Measurements from ENCODE around the gene GREB1.

Gene GREB1, protein sequence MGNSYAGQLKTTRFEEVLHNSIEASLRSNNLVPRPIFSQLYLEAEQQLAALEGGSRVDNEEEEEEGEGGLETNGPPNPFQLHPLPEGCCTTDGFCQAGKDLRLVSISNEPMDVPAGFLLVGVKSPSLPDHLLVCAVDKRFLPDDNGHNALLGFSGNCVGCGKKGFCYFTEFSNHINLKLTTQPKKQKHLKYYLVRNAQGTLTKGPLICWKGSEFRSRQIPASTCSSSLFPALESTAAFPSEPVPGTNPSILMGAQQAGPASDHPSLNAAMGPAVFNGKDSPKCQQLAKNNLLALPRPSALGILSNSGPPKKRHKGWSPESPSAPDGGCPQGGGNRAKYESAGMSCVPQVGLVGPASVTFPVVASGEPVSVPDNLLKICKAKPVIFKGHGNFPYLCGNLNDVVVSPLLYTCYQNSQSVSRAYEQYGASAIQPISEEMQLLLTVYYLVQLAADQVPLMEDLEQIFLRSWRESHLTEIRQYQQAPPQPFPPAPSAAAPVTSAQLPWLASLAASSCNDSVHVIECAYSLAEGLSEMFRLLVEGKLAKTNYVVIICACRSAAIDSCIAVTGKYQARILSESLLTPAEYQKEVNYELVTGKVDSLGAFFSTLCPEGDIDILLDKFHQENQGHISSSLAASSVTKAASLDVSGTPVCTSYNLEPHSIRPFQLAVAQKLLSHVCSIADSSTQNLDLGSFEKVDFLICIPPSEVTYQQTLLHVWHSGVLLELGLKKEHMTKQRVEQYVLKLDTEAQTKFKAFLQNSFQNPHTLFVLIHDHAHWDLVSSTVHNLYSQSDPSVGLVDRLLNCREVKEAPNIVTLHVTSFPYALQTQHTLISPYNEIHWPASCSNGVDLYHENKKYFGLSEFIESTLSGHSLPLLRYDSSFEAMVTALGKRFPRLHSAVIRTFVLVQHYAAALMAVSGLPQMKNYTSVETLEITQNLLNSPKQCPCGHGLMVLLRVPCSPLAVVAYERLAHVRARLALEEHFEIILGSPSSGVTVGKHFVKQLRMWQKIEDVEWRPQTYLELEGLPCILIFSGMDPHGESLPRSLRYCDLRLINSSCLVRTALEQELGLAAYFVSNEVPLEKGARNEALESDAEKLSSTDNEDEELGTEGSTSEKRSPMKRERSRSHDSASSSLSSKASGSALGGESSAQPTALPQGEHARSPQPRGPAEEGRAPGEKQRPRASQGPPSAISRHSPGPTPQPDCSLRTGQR (N-terminal part only)

DNA sequence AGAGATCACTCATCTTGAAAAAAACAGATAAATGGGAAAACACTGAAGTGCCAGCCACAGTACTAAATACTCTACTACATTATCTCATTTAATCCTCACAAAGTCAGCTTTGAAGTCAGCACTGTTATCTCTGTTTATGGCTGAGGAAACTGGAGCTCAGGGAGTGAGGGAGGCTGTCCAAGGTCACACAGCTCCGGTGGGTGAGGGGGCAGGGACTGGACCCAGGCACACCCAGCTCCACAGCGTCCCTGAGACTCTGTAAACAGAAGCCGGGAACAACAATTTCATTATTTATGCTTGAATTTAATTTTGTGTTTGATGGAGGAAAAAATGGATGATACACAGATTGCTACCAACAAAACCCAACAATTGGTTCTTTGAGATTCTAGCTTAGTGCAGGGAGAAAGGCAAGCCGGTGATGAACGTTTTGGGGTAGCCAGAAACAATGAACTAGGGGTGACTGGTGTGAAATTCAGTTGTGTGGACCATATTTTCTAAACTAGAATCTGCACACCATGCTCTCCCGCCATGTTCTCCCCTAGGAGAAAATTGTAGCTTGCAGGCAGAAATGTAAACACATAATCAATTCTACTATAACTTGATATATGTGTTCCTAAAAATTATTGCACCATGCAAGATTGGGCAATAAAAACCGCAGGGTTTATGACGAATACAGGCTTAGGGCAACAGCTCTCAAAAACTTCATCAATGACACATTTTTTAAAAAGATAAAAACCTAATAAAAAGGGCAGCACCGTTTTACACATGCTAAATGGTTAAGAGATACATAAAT, at the start of gene GREB1:
GREB1 (plus strand) TSS at position 768 of the 793 bp plus-strand sequence. CDS start 22,570 bp downstream, outside the sequence.
- no peaks in the 10 kb centered on the region for H3K9me3 Mint-ChIP-seq (ENCODE audit: low read depth)
- no peaks in the 10 kb centered on the region for H3K36me3 Mint-ChIP-seq
- H3K4me3 Mint-ChIP-seq: no peak within 1 kb of the TSS
- H3K27ac Mint-ChIP-seq: no peak within 1 kb of the TSS
- no peaks in the 10 kb centered on the region for H3K4me1 Mint-ChIP-seq (ENCODE audit: low read depth)
- H3K27me3 Mint-ChIP-seq: peaks cover 11% of the 10 kb centered on the region

DNA sequence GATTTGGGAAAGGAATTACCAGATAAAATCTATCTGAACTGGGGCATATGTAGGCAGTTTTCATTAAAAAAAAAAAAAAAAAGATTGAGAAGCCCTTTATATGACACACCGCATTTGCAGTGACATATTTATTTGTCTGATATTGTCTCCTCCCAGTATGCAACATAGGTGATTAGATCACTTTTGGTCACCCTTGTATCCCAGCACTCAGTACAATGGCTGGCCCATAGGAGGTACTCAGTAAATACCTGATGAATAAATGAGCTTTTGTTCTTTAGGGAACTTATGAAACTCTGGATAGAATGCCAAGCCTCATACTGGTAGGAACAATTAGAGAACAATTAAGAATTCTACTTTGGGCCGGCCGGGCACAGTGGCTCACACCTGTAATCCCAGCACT, 45.0 kb upstream of the GREB1 start:
- H3K4me3 Mint-ChIP-seq: no peak overlapping the region
- no peaks in the 10 kb centered on the region for H3K4me1 Mint-ChIP-seq (ENCODE audit: low read depth)
- peaks cover 5% of the 10 kb centered on the region for H3K9me3 Mint-ChIP-seq (ENCODE audit: low read depth)
- H3K27me3 Mint-ChIP-seq: peaks cover 21% of the 10 kb centered on the region
- no peak overlapping the region for H3K27ac Mint-ChIP-seq
- peaks cover 3% of the 10 kb centered on the region for H3K36me3 Mint-ChIP-seq

DNA sequence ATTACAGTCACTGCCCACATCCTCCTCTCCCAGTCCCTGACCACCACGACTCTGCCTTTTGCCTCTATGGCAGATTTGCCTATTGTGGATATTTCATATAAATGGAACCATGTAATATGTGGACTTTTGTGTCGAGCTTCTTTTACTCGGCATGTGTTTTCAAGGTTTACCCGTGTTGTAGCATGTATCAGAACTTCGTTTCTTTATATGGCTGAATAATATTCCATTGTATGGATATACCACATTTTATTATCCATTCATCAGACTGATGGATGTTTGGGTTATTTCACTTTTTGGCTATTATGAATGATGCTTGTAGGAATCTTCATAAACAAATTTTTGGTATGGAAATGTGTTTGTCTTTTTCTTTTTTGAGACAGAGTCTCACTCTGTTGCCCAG, 43.7 kb upstream of the GREB1 start:
- Mint-ChIP-seq H3K4me3 (no peak overlapping the region), H3K27ac (no peak overlapping the region), H3K9me3 (ENCODE audit: low read depth) (peaks cover 5% of the 10 kb centered on the region), H3K4me1 (ENCODE audit: low read depth) (no peaks in the 10 kb centered on the region), H3K36me3 (peaks cover 3% of the 10 kb centered on the region), H3K27me3 (peaks cover 16% of the 10 kb centered on the region)

DNA sequence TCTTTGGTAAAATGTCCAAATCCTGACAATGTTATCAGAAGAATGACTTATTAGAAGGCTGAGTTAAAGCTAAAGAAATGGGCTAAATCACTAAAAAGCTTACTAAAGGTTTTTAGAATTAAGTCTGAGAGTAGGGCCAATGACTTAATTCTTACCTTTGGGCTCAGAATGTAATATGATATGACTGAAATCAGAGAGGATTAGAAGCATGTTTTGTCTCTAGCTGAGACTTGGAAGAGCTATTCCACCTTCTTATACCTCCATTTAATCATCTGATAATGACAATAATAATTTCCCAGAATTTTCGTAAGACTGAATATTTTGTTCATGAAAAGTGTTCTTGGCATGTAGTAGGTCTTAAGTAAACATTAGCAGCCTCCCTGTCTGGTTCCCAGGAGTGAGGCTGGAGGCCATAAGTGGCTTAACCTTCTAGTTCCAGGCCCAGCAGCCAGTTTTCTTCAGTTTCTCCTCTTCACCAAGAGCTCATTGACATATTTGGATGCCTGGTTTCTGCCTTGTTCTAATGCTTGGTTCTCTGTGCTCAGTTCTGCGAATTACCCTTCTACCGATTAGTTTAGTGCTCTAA, 42.4 kb upstream of the GREB1 start:
- H3K4me1 Mint-ChIP-seq (ENCODE audit: low read depth): no peaks in the 10 kb centered on the region
- no peak overlapping the region for H3K27ac Mint-ChIP-seq
- H3K4me3 Mint-ChIP-seq: no peak overlapping the region
- H3K9me3 Mint-ChIP-seq (ENCODE audit: low read depth): peaks cover 5% of the 10 kb centered on the region
- H3K36me3 Mint-ChIP-seq: peaks cover 3% of the 10 kb centered on the region
- peaks cover 9% of the 10 kb centered on the region for H3K27me3 Mint-ChIP-seq

DNA sequence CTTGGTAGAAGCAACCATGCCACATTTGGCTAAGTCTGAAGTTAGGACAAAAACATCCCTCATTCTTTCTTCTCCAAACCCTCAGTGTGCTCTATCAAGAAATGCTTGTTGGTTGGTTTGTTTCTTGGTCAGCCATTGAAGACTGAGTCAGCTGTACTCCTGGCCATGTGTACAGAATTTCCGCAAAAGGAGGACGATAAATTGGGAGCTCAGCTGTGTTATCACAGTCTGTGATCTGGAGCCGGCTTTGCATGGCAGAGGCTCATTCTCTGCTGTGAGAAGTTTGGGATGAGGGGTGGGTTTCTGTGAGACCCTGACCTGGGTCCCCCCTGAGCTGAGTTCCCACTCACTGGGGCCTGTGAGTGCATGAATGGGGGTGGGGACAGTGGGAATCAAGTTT, 41.6 kb upstream of the GREB1 start:
- peaks cover 5% of the 10 kb centered on the region for H3K9me3 Mint-ChIP-seq (ENCODE audit: low read depth)
- H3K36me3 Mint-ChIP-seq: peaks cover 3% of the 10 kb centered on the region
- peaks cover 6% of the 10 kb centered on the region for H3K27me3 Mint-ChIP-seq
- no peak overlapping the region for H3K4me3 Mint-ChIP-seq
- H3K4me1 Mint-ChIP-seq (ENCODE audit: low read depth): no peaks in the 10 kb centered on the region
- H3K27ac Mint-ChIP-seq: no peak overlapping the region

DNA sequence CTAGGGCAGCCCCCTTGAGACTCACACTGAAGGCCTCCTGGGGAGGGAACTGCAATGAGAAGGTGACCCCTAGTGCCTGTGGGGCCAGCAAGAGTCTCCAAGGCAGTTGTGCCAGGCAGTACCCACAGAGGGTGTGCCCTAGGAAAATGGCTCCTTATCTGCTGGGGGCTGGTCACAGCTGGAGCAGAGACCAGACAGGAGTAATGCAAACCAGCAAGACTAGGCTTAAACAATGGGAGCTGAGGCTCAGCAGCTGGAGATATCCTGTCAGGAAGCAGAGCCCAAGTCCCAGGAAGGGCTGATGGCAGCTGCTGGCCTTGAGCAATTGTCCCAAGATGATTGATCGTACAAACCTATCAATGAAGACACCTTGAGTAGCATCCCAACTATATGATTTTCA, 41.1 kb upstream of the GREB1 start:
- peaks cover 3% of the 10 kb centered on the region for H3K36me3 Mint-ChIP-seq
- no peaks in the 10 kb centered on the region for H3K4me1 Mint-ChIP-seq (ENCODE audit: low read depth)
- peaks cover 5% of the 10 kb centered on the region for H3K27me3 Mint-ChIP-seq
- no peak overlapping the region for H3K4me3 Mint-ChIP-seq
- peaks cover 5% of the 10 kb centered on the region for H3K9me3 Mint-ChIP-seq (ENCODE audit: low read depth)
- no peak overlapping the region for H3K27ac Mint-ChIP-seq

DNA sequence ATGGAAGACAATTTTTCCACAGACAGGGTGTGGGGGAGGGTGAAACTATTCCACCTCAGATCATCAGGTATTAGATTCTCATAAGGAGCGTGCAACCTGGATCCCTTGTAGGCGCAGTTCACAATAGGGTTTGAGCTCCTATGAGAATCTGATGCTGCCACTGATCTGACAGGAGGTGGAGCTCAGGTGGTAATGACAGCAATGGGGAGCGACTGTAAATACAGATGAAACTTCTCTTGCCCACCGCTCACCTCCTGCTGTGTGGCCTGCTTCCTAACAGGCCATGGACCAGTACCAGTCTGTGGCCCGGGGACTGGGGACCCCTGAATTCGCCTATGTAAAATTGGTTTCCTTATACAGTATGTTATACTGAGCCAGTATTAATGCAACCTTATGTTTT, 40.6 kb upstream of the GREB1 start:
- Mint-ChIP-seq H3K4me3 (no peak overlapping the region), H3K27me3 (peaks cover 5% of the 10 kb centered on the region), H3K27ac (no peak overlapping the region)

DNA sequence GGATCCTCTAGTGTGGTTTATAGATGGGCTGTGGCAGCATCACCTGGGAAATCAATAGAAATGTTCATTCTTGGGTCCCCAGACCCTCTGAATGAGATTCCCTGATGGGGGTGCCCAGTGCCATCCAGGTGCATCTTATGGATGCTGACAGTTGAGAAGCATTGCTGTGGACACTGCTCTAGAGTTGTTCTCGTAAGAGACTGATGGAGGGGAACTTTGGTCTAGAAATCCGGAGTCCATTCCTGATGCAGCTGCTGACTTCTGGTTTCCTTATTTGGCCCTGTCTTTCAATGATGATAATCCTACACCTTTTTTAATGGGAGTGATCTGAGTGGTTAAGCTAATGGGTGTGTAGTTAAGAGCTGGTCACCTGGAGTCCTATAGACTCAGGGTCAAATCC, 39.5 kb upstream of the GREB1 start:
- Mint-ChIP-seq H3K9me3 (ENCODE audit: low read depth) (peaks cover 5% of the 10 kb centered on the region), H3K4me3 (no peak overlapping the region), H3K27ac (no peak overlapping the region), H3K4me1 (ENCODE audit: low read depth) (no peaks in the 10 kb centered on the region), H3K36me3 (peaks cover 3% of the 10 kb centered on the region), H3K27me3 (peaks cover 5% of the 10 kb centered on the region)

More for the DNA sequence above, 40.6 kb upstream of the GREB1 start:
- Mint-ChIP-seq H3K36me3 (peaks cover 3% of the 10 kb centered on the region), H3K9me3 (ENCODE audit: low read depth) (peaks cover 5% of the 10 kb centered on the region), H3K4me1 (ENCODE audit: low read depth) (no peaks in the 10 kb centered on the region)

DNA sequence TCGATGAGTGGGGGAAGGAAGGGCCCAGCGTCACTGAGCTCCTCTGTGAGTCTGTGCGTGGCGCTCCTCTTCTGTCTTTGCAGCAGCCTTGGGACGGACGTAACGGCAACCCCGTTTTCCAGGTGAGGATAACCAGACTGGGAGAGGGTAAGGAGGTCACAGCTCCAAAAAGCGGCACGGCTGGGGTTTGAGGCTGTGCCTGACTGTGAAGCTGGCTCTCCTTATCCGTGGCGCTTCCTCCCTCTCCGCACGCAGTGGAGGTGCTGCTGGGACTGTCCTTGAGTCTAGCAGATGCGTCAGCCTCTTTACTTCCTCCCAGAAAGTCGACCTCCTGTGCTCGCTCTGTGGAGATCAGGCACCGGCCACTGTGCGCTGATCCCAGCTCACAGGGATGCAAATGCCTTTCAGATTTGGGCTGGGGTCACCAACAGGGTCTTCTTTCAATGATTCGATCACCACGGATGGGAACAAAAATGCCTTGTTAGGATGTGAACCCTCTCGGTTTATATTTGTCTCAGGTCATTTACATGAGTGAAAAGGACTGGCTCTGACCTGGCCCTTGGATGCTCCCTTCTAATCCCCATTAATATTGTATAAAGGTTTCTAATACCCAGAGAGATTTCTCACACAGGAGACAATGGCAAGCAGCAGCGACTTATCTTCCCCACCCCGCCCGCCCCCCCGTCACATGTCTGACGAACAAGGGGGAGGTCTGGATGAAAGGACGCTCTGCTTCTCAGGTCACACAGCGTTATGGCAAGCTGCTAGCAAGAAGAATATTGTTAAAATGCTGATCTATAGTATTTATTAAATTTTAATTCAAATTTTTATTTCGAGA, 37.8 kb upstream of the GREB1 start:
- H3K4me3 Mint-ChIP-seq: no peak overlapping the region

DNA sequence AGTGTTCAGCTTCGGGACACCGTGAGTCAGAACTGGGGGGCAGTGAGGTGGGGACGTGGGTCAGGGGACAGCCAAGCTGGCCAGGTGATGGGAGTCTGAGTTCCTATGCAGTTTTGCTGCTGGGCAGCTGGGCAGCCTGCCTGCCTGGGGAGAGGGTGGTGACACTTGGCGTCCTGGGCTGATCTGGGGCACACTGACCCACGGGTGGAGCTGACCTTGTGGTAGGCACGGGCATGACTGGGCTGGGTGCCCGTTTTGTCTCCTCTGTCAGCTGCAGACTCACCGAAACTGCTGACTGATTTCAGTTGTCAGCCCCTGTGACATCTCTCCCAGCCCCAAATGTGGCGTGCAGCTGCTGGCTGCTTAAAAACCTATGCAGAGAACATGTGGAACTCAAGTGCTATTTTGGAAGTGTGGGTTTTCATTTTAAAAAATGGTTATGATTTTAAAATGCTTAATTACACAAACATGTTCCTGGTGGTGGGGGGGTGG, 35.3 kb upstream of the GREB1 start:
- Mint-ChIP-seq H3K36me3 (no peaks in the 10 kb centered on the region), H3K9me3 (ENCODE audit: low read depth) (peaks cover 4% of the 10 kb centered on the region), H3K27ac (no peak overlapping the region), H3K4me1 (ENCODE audit: low read depth) (no peaks in the 10 kb centered on the region), H3K27me3 (peaks cover 7% of the 10 kb centered on the region), H3K4me3 (no peak overlapping the region)

More for the DNA sequence above, 37.8 kb upstream of the GREB1 start:
- H3K27me3 Mint-ChIP-seq: peaks cover 5% of the 10 kb centered on the region
- H3K27ac Mint-ChIP-seq: no peak overlapping the region
- H3K4me1 Mint-ChIP-seq (ENCODE audit: low read depth): no peaks in the 10 kb centered on the region
- H3K36me3 Mint-ChIP-seq: no peaks in the 10 kb centered on the region
- no peaks in the 10 kb centered on the region for H3K9me3 Mint-ChIP-seq (ENCODE audit: low read depth)

DNA sequence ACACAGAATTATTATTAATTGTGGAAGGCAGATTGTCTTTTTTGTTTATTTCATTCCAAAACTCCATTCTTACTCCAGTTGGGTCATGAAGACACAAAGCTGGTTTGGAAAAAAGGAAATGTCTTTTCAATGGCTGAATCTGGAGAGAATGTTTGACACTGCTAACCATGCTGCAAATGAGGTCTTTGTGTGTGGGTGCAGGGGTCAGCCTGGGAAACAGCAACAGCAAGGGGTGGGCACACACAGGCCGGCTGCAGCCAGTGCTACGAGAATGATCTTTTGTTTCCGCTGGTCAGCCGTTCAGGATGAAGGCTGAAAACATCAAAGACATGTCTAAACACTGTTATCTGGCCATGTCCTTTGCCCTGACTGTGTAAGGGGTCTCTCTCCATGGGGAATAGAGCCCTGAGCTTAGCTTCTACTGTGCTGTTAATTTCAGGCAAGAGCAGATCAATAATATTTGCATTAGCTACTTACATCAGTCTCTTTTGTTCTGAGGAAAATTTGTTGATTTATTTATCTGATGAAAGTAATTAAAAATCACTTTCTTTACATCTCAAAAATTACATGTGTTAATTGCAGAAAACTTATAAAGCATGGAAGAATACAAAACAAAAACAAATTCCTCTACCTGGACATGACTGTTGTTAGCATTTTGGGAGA, 34.6 kb upstream of the GREB1 start:
- Mint-ChIP-seq H3K36me3 (peaks cover 2% of the 10 kb centered on the region), H3K4me3 (no peak overlapping the region), H3K27ac (no peak overlapping the region), H3K4me1 (ENCODE audit: low read depth) (no peaks in the 10 kb centered on the region), H3K27me3 (peaks cover 7% of the 10 kb centered on the region), H3K9me3 (ENCODE audit: low read depth) (peaks cover 4% of the 10 kb centered on the region)

DNA sequence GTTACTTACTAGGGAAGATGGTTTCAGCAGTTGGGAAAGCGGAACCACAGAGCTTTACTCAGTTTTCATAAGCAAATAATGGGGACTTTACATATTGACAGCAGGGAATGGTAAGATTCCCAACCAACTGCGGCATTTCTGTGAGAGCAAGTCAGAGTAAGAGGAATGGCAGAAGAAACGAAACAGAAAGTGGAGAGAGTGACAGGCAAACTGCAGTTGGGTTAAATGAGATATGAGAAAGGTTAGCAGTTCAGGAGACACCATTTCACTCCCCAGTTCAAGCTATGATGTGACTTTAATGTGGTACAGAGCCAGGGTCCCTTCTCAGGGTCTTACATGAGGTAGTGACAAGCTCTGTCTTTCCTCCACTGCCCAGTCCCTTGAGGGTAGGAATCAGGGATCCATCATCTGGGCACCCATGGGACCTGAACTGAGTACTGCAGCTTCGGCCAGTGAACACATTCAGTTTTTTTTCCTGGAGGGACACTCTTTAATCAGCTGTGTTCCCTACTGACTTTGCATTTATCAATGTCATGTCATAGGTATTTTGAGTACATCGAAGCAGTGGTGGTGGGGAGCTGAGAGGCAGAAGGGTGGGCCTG, 33.0 kb upstream of the GREB1 start:
- H3K27ac Mint-ChIP-seq: no peak overlapping the region
- peaks cover 5% of the 10 kb centered on the region for H3K27me3 Mint-ChIP-seq
- peaks cover 4% of the 10 kb centered on the region for H3K9me3 Mint-ChIP-seq (ENCODE audit: low read depth)
- no peak overlapping the region for H3K4me3 Mint-ChIP-seq
- H3K4me1 Mint-ChIP-seq (ENCODE audit: low read depth): no peaks in the 10 kb centered on the region
- H3K36me3 Mint-ChIP-seq: peaks cover 2% of the 10 kb centered on the region

Data from activated naive CD8-positive, alpha-beta T cell (primary cell).